ENCODE data around the gene TBC1D1. TPM values are rescaled to one million over a fixed set of nuclear protein-coding genes. Genes with fewer than 3 reads are reported as not detected.
"Not testable (repeated sequence)": the region's sequence is repeated elsewhere in the genome, so short reads cannot be mapped to it uniquely, and the experiment has no call there.

The TBC1D1 gene
- total RNA-seq, 1 experiment from 2014 or later, result 36.0 TPM

DNA sequence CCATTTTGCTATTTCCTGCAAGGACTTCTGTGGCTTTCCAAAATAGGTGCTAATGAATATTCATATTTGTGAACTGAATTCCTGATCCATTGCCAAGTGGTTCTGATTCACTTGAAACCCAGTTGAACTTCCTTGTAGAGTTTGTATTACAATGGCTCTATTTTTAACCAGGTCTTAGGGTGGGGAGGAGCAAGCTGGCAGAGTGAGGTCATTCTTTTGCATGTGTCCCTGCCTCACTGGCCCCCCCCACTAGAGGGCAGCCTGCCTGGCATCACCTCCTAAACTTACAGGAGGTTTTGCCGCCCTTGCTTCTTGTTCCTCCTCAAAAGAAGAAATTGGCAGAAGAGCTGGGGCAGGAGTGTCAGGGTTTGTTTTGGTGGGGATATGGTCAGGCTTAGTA lies 79.8 kb downstream of the TBC1D1 start:
- no TSS peak for BruUV-seq (replicated peaks)
- POLR2A ChIA-PET, result interaction anchor here (0.6 to 1.0 kb wide), 2 partner anchors 90 to 145 kb away, joined by 4 read pairs; no protein-coding TSS in a partner anchor
- peak; percentile 54 for DNase-seq (ENCODE audit: unreplicated experiment)
- no peaks in the 10 kb centered on the region for H3K27me3 Mint-ChIP-seq (ENCODE audit: insufficient read depth, unreplicated experiment)
- no peaks in the 10 kb centered on the region for H3K9me3 Mint-ChIP-seq (ENCODE audit: unreplicated experiment)
- H3K4me1 Mint-ChIP-seq (ENCODE audit: insufficient read depth, unreplicated experiment), result no peaks in the 10 kb centered on the region
- intact Hi-C loops (cut with micrococcal nuclease), result no loop called here
- H3K4me3 Mint-ChIP-seq (ENCODE audit: unreplicated experiment), result no peak overlapping the region
- CTCF ChIA-PET, result interaction anchor here (0.6 to 2.2 kb wide), 6 partner anchors 12 to 965 kb away, joined by 3 to 6 read pairs (median 3); no protein-coding TSS in a partner anchor
- TF ChIP-seq, protein P1, sequence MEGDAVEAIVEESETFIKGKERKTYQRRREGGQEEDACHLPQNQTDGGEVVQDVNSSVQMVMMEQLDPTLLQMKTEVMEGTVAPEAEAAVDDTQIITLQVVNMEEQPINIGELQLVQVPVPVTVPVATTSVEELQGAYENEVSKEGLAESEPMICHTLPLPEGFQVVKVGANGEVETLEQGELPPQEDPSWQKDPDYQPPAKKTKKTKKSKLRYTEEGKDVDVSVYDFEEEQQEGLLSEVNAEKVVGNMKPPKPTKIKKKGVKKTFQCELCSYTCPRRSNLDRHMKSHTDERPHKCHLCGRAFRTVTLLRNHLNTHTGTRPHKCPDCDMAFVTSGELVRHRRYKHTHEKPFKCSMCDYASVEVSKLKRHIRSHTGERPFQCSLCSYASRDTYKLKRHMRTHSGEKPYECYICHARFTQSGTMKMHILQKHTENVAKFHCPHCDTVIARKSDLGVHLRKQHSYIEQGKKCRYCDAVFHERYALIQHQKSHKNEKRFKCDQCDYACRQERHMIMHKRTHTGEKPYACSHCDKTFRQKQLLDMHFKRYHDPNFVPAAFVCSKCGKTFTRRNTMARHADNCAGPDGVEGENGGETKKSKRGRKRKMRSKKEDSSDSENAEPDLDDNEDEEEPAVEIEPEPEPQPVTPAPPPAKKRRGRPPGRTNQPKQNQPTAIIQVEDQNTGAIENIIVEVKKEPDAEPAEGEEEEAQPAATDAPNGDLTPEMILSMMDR (IDR thresholded peaks at IDR 0.05; ENCODE audit: unreplicated experiment), result peak; percentile 36
- H3K27ac Mint-ChIP-seq (ENCODE audit: low read depth, unreplicated experiment), result no peak overlapping the region
- no peaks in the 10 kb centered on the region for H3K36me3 Mint-ChIP-seq (ENCODE audit: insufficient read depth, unreplicated experiment)

DNA sequence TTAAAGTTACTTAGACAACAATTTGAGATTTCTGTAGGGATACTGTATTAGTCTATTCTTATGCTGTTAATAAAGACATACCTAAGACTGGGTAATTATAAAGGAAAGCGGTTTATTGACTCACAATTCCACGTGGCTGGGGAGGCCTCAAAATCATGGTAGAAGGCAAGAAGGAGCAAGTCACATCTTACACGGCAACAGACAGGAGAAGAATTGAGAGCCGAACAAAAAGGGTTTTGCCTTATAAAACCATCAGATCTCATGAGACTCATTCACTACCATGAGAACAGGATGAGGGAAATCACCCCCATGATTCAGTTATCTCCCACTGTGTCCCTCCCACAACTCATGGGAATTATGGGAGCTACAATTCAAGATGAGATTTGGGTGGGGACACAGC lies 80.3 kb downstream of the TBC1D1 start:
- POLR2A ChIA-PET, result interaction anchor here (0.6 to 1.0 kb wide), 2 partner anchors 78 to 145 kb away, joined by 3 to 4 read pairs; no protein-coding TSS in a partner anchor
- TF ChIP-seq, protein P1 (IDR thresholded peaks at IDR 0.05; ENCODE audit: unreplicated experiment), result no peak
- no peak overlapping the region for H3K4me3 Mint-ChIP-seq (ENCODE audit: unreplicated experiment)
- H3K9me3 Mint-ChIP-seq (ENCODE audit: unreplicated experiment), result no peaks in the 10 kb centered on the region
- intact Hi-C loops (cut with micrococcal nuclease), result no loop called here
- no peak overlapping the region for H3K27ac Mint-ChIP-seq (ENCODE audit: low read depth, unreplicated experiment)
- DNase-seq (ENCODE audit: unreplicated experiment), result no peak
- no peaks in the 10 kb centered on the region for H3K4me1 Mint-ChIP-seq (ENCODE audit: insufficient read depth, unreplicated experiment)
- BruUV-seq (replicated peaks), result no TSS peak
- CTCF ChIA-PET, result interaction anchor here (0.6 to 2.2 kb wide), 3 partner anchors 64 to 966 kb away, joined by 3 to 6 read pairs (median 5); no protein-coding TSS in a partner anchor
- H3K36me3 Mint-ChIP-seq (ENCODE audit: insufficient read depth, unreplicated experiment), result no peaks in the 10 kb centered on the region
- H3K27me3 Mint-ChIP-seq (ENCODE audit: insufficient read depth, unreplicated experiment), result no peaks in the 10 kb centered on the region

DNA sequence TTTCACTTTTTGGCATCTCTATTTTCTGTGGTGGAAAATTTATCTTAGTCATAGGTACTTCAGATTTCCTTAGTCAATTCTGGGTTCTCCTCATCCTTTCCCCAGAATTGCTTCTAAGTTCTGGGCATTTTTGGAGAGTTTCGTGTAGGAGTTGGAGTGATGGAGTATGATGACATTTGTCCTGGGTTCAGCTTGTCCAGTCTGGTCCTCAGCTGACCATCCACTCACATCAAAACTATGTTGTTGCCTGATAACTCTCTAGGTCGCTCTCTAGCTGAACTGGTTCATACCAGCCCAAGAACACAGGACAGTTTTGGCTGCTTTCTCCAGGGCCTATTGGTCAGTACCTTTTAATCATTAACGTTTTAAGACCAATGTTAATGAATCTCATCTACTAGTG lies 82.6 kb downstream of the TBC1D1 start:
- Mint-ChIP-seq H3K9me3 (ENCODE audit: unreplicated experiment) (no peaks in the 10 kb centered on the region), H3K27ac (ENCODE audit: low read depth, unreplicated experiment) (no peak overlapping the region), H3K36me3 (ENCODE audit: insufficient read depth, unreplicated experiment) (no peaks in the 10 kb centered on the region), H3K4me3 (ENCODE audit: unreplicated experiment) (no peak overlapping the region), H3K4me1 (ENCODE audit: insufficient read depth, unreplicated experiment) (no peaks in the 10 kb centered on the region), H3K27me3 (ENCODE audit: insufficient read depth, unreplicated experiment) (no peaks in the 10 kb centered on the region)
- ChIA-PET CTCF (no interaction called here), POLR2A (no interaction called here)
- TF ChIP-seq, protein P1 (IDR thresholded peaks at IDR 0.05; ENCODE audit: unreplicated experiment), result no peak
- BruUV-seq (replicated peaks), result no TSS peak
- intact Hi-C loops (cut with micrococcal nuclease), result no loop called here
- no peak for DNase-seq (ENCODE audit: unreplicated experiment)

DNA sequence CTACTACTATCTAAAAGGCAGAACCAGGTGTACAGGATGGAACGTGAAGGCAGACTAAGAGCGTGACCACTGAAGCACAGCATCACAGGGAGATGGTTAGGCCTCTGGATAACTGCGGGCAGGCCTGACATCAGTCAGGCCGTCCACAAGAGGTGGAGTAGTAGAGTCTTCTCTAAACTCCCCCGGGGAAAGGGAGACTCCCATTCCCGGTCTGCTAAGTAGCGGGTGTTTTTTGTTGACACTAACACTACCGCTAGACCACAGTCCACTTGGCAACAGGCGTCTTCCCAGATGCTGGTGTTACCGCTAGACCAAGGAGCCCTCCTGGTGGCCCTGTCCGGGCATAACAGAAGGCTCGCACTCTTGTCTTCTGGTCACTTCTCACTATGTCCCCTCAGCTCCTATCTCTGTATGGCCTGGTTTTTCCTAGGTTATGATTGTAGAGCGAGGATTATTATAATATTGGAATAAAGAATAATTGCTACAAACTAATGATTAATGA lies 84.5 kb downstream of the TBC1D1 start:
- CTCF ChIA-PET; H3K9me3 Mint-ChIP-seq (ENCODE audit: unreplicated experiment); H3K27ac Mint-ChIP-seq (ENCODE audit: low read depth, unreplicated experiment); BruUV-seq (replicated peaks); POLR2A ChIA-PET; H3K36me3 Mint-ChIP-seq (ENCODE audit: insufficient read depth, unreplicated experiment); H3K4me3 Mint-ChIP-seq (ENCODE audit: unreplicated experiment); DNase-seq (ENCODE audit: unreplicated experiment); H3K4me1 Mint-ChIP-seq (ENCODE audit: insufficient read depth, unreplicated experiment); H3K27me3 Mint-ChIP-seq (ENCODE audit: insufficient read depth, unreplicated experiment): not testable (repeated sequence)
- intact Hi-C loops (cut with micrococcal nuclease), result loop anchor here (5.0 kb wide), 2 partner anchors 62 to 83 kb away; partner anchors contain the start of gene TBC1D1
